ENCODE data around the gene KRTAP9-9. TPM values are rescaled to one million over a fixed set of nuclear protein-coding genes. Genes with fewer than 3 reads are reported as not detected.
"Not testable (repeated sequence)": the region's sequence is repeated elsewhere in the genome, so short reads cannot be mapped to it uniquely, and the experiment has no call there.

Gene KRTAP9-9
- total and polyA plus RNA-seq, 11 donors: not detected

DNA sequence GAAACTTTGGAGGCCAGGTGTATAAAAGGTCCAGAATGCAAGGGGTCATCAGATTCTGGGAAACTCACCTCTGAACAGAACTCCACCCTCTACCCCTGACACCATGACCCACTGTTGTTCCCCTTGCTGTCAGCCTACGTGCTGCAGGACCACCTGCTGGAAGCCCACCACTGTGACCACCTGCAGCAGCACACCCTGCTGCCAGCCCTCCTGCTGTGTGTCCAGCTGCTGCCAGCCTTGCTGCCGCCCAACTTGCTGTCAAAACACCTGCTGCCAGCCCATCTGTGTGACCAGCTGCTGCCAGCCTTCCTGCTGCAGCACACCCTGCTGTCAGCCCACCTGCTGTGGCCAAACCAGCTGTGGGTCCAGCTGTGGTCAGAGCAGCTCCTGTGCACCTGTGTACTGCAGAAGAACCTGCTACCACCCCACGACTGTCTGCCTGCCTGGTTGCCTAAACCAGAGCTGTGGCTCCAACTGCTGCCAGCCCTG, 17.2 kb upstream of the KRTAP9-9 start, which contains the start of gene KRTAP9-8:
KRTAP9-8 (plus strand) TSS at position 51 of the 489 bp plus-strand sequence; CDS start at position 104, 53 bp downstream.
- DNase-seq; H3K36me3 ChIP-seq; ATAC-seq; H3K27ac ChIP-seq; H3K9me3 ChIP-seq; intact Hi-C loops (cut with DNase I); H3K4me3 ChIP-seq; H3K4me1 ChIP-seq: not testable (repeated sequence)
- peaks cover 0 to 24% (median 4%) of the 10 kb centered on the region in 9 donors for H3K27me3 ChIP-seq
- 30 to 53% (median 39%) methylated on average over 2 to 3 of the region's 3 CpGs for WGBS, 4 donors

DNA sequence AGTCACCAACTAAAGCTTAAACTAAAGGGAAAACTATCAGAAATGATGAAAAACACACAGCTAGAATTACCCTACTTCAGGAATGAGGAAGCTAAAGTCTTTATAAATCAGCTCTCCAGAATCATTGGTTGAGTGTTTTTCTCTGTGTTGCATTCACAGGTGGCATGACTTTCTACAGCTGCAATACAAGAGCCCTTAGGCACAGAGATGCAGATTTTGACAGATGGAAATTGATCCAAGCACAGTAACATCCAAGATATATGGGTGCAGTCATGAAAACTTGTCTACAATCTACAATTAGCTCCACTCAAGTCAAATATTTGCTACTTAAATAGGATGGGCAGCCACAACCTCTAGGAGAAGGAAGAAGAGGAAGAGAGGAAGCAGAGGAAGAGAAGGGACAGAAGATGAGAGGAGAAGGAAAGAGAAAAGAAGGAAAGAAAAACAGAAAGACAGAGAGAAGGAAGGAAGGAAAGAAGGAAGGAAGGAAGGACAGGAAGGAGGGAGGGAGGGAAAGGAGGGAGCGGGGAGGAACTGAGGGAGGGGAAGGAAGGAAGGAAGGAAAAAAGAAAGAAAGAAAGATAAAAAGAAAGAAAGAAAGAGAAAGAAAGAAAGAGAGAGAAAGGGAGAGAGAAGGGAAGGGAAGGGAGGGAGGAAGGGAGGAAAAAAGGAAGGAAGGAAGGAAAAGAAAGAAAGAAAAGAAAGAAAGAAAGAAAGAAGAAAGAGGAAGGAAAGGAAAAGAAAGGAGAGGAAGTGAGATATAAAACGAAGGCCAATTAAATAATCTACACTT, 8.0 kb upstream of the KRTAP9-9 start:
- ATAC-seq; H3K9me3 ChIP-seq; H3K4me1 ChIP-seq; DNase-seq; H3K4me3 ChIP-seq; H3K36me3 ChIP-seq; H3K27ac ChIP-seq; intact Hi-C loops (cut with DNase I): not testable (repeated sequence)
- H3K27me3 ChIP-seq: peaks cover 0 to 19% (median 3%) of the 10 kb centered on the region in 9 donors
- 46 to 57% (median 49%) methylated on average over 2 of the region's 2 CpGs for WGBS, 4 donors

DNA sequence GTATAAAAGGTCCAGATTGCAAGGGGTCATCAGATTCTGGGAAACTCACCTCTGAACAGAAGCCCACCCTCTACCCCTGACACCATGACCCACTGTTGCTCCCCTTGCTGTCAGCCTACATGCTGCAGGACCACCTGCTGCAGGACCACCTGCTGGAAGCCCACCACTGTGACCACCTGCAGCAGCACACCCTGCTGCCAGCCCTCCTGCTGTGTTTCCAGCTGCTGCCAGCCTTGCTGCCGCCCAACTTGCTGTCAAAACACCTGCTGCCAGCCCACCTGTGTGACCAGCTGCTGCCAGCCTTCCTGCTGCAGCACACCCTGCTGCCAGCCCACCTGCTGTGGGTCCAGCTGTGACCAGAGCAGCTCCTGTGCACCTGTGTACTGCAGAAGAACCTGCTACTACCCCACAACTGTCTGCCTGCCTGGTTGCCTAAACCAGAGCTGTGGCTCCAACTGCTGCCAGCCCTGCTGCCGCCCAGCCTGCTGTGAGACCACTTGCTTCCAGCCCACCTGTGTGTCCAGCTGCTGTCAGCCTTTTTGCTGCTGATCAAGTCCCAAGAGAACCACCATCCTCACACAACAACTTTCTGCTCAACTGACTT, 5.4 kb upstream of the KRTAP9-9 start, which contains the start of gene KRTAP9-4:
KRTAP9-4 (plus strand) TSS at position 51 of the 604 bp plus-strand sequence; CDS start at position 85, 34 bp downstream.
- H3K27ac ChIP-seq; H3K36me3 ChIP-seq; ATAC-seq; H3K4me3 ChIP-seq; H3K9me3 ChIP-seq; H3K4me1 ChIP-seq; intact Hi-C loops (cut with DNase I); DNase-seq: not testable (repeated sequence)
- WGBS, 4 donors: 50 to 90% (median 61%) methylated on average over 1 to 2 of the region's 2 CpGs
- H3K27me3 ChIP-seq: peaks cover 0 to 34% (median 5%) of the 10 kb centered on the region in 9 donors

DNA sequence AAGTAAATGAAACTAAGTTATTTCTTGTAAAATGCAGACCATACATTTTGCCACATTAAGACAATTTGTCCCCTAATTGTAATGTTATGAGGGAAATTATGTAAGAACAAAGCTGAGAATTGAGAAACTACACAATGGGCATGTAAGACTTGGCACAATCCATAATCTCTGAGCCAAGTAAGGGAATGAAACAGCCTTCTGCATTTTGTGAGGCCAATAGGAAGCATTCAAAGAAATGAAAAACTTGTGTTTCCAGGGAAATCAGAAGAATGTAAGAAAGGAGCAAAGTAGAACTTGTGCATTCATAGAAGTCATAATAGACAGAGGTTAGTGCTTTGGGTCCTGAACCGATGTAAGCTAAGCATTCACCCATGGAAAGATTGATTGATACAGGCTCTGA, 3.9 kb upstream of the KRTAP9-9 start:
- ATAC-seq (no peak), DNase-seq (no peak)
- Histone ChIP-seq H3K9me3 (no peaks in the 10 kb centered on the region), H3K27ac (no peak overlapping the region), H3K4me1 (no peaks in the 10 kb centered on the region), H3K36me3 (no peaks in the 10 kb centered on the region), H3K27me3 (peaks cover 0 to 42% (median 5%) of the 10 kb centered on the region in 9 donors), H3K4me3 (no peak overlapping the region)
- WGBS, 4 donors: 78 to 95% (median 87%) methylated on average over 1 of the region's 1 CpG
- intact Hi-C loops (cut with DNase I): no loop called here
- TF ChIP-seq, protein P1, sequence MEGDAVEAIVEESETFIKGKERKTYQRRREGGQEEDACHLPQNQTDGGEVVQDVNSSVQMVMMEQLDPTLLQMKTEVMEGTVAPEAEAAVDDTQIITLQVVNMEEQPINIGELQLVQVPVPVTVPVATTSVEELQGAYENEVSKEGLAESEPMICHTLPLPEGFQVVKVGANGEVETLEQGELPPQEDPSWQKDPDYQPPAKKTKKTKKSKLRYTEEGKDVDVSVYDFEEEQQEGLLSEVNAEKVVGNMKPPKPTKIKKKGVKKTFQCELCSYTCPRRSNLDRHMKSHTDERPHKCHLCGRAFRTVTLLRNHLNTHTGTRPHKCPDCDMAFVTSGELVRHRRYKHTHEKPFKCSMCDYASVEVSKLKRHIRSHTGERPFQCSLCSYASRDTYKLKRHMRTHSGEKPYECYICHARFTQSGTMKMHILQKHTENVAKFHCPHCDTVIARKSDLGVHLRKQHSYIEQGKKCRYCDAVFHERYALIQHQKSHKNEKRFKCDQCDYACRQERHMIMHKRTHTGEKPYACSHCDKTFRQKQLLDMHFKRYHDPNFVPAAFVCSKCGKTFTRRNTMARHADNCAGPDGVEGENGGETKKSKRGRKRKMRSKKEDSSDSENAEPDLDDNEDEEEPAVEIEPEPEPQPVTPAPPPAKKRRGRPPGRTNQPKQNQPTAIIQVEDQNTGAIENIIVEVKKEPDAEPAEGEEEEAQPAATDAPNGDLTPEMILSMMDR (IDR thresholded peaks at IDR 0.05): no peak
- no peak for TF ChIP-seq POLR2A (IDR thresholded peaks at IDR 0.05)

DNA sequence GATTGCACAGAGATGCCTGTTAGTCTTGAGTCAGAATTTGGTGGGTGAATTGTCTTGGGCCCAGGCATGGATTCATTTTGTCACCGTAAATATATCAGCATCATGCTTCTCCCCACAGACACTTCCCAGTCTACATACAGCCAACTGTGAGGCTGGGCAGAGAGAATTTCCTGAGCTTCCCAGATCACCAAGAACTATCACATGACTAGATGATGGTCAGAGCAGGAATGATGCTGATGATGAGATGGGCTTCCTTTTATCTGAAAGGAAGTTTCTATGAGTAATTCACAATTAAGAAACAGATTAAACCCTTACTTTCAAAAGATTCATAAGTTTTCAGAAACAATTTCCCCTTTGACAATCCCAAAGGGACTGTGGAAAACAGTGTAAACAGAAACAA, 323 bp upstream of the KRTAP9-9 start:
- intact Hi-C loops (cut with DNase I): no loop called here
- no peak for DNase-seq
- TF ChIP-seq, protein P1 (IDR thresholded peaks at IDR 0.05): no peak
- TF ChIP-seq POLR2A (IDR thresholded peaks at IDR 0.05): no peak
- H3K9me3 ChIP-seq: no peaks in the 10 kb centered on the region
- ATAC-seq: no peak
- no peak overlapping the region for H3K27ac ChIP-seq
- peaks cover 0 to 68% (median 12%) of the 10 kb centered on the region in 9 donors for H3K27me3 ChIP-seq
- 2 to 56% (median 31%) methylated on average over 1 of the region's 1 CpG for WGBS, 4 donors
- H3K4me3 ChIP-seq: no peak overlapping the region
- H3K36me3 ChIP-seq: no peaks in the 10 kb centered on the region
- H3K4me1 ChIP-seq: no peaks in the 10 kb centered on the region
